IPS DF 6.9 (cell line): ENCODE measurements around the gene COMMD7.
"Not testable (repeated sequence)": the region's sequence is repeated elsewhere in the genome, so short reads cannot be mapped to it uniquely, and the experiment has no call there.

Experiments used
- DNase-seq: peaks from one replicate; pipeline ENCODE4 v3.0.0-alpha.2; 2013; ENCODE audit warnings: low read depth, low spot score
- H3K27ac ChIP-seq: one replicate; pipeline ENCODE4 v1.5.1; 2013; ENCODE audit warnings: low read length, control low read depth
- H3K27me3 ChIP-seq: 2 replicates; pipeline ENCODE4 v1.6.1; 2013; ENCODE audit warnings: mild to moderate bottlenecking, low read length; ENCODE audit not compliant: control insufficient read depth, insufficient read depth
- H3K36me3 ChIP-seq: 2 replicates; pipeline ENCODE4 v1.6.1; 2013; ENCODE audit warnings: low read length; ENCODE audit not compliant: control insufficient read depth, insufficient read depth
- H3K4me1 ChIP-seq: 2 replicates; pipeline ENCODE4 v1.6.1; 2013; ENCODE audit warnings: low read length; ENCODE audit not compliant: control insufficient read depth, insufficient read depth
- H3K4me3 ChIP-seq: 2 replicates; pipeline ENCODE4 v1.5.1; 2013; ENCODE audit warnings: mild to moderate bottlenecking, low read length
- H3K9me3 ChIP-seq: 2 replicates; pipeline ENCODE4 v1.6.1; 2013; ENCODE audit warnings: low read length, inconsistent platforms; ENCODE audit not compliant: control insufficient read depth, insufficient read depth
- WGBS: extraction: QIAGEN DNeasy Blood & Tissue Kit; methylation state at CpG from one replicate; pipeline ENCODE4 v1.1.7; 2013; ENCODE audit warnings: mixed read lengths, missing lambda C conversion rate; ENCODE audit not compliant: insufficient read length, insufficient coverage; 5-methylcytosine and 5-hydroxymethylcytosine counted together

The COMMD7 gene

DNA sequence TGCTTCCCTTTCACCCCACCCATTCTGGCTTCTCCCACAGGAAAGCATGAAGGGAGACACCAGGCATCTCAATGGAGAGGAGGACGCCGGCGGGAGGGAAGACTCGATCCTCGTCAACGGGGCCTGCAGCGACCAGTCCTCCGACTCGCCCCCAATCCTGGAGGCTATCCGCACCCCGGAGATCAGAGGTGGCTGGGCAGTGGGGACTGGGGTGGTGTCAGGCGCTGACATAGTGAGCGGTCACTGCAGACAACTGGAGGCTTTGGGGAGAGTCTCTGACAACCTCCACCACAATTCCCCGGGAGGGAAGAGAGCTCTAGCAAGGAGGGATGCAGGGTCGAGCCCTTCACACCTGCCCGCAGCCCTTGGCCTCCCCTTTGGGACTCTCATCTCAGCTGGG, 37.0 kb upstream of the COMMD7 start:
- H3K27ac ChIP-seq, result no peak overlapping the region
- H3K36me3 ChIP-seq, result peaks cover 61% of the 10 kb centered on the region
- H3K4me1 ChIP-seq, result peaks cover 10% of the 10 kb centered on the region
- no CpG with 5 or more reads among the region's 16 CpGs for WGBS
- H3K4me3 ChIP-seq, result no peak overlapping the region
- DNase-seq, result no peak
- H3K9me3 ChIP-seq, result no peaks in the 10 kb centered on the region
- H3K27me3 ChIP-seq, result no peaks in the 10 kb centered on the region

DNA sequence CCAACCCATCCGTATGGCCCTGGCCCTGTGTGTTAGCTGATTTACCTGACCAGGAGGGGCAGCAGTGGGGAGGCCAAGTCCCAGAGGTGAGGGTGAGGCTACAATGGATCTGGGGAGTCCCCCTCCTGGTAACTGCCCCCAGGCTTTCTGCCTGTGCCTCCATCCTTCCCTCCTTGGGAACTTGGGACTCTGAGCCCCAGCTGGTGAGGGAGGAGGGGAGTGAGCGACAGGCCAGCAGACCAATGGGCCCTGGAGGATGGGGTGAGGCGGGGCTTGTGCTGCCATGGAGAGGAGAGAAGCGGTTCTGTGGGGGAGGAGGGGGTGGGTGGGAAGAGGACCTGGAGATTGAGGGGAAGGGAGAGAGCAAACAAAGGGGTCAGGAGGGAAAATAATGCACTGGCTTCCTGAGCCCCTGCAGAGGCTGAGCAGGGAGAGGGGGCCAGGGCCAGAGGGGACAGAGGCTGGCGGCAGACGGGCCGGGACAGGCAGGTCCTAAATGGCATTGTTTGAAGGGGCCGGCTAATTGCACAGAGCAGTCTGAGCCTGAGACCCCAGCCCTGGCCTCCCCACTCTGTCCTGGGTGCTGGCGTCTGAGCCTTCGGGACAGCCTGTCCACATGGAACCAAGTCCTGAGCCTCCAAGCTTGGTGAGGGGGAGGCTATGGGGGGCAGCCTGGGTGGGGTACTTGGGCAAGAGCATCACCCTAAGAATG, 36.4 kb upstream of the COMMD7 start:
- Histone ChIP-seq H3K36me3 (peaks cover 57% of the 10 kb centered on the region), H3K27ac (no peak overlapping the region), H3K4me3 (no peak overlapping the region), H3K4me1 (peaks cover 10% of the 10 kb centered on the region), H3K9me3 (no peaks in the 10 kb centered on the region), H3K27me3 (no peaks in the 10 kb centered on the region)
- WGBS, result no CpG with 5 or more reads among the region's 10 CpGs
- no peak for DNase-seq

DNA sequence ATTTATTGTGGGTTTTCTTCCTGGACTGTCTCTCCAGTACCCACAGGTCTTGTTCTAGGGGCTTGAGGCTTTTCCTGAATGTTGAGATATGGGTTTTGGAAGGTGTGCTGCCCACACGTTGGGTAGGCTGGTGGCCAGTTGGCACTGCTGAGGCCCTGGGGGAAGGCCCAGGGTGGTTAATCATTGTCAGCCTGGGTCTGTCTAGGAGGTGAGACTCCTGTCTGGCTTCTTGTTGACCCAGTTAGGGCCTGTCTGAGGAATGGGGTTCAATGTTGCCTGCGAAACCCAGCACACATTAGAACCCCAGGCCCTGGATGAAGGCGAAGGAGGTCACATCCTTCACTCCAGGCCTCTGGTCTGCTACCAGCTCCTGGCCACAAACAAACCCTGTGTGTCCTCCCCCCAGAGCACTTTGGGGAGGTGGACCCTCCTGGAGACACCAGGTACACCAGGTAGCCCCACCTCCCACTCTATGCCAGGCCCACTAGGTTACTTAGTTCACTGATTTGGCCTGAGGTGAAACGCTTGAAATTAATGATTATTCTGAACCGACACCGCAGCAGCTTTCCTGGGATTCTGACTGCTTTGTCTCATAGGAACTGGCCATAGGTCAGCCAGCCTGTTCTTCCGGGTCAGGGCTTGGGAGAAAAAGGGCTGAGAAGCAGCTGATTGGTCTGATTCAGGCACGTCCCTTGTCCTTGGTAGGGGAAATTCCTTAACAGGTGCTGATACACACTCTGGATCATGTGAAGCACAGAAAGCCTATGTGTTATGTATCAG, 34.1 kb upstream of the COMMD7 start:
- no CpG with 5 or more reads among the region's 8 CpGs for WGBS
- Histone ChIP-seq H3K4me3 (no peak overlapping the region), H3K27me3 (no peaks in the 10 kb centered on the region), H3K9me3 (no peaks in the 10 kb centered on the region), H3K27ac (no peak overlapping the region), H3K4me1 (peaks cover 11% of the 10 kb centered on the region), H3K36me3 (peaks cover 52% of the 10 kb centered on the region)
- no peak for DNase-seq

GRCh38 chr20:32775336-32775991, 32.2 kb upstream of the COMMD7 start:
- DNase-seq, result no peak
- Histone ChIP-seq H3K4me3 (no peak overlapping the region), H3K27me3 (no peaks in the 10 kb centered on the region), H3K4me1 (peaks cover 8% of the 10 kb centered on the region), H3K27ac (no peak overlapping the region), H3K36me3 (peaks cover 40% of the 10 kb centered on the region), H3K9me3 (no peaks in the 10 kb centered on the region)
- no CpG with 5 or more reads among the region's 10 CpGs for WGBS

GRCh38 chr20:32773855-32774254, 30.6 kb upstream of the COMMD7 start:
- Histone ChIP-seq H3K27me3 (no peaks in the 10 kb centered on the region), H3K36me3 (peaks cover 33% of the 10 kb centered on the region), H3K27ac (no peak overlapping the region), H3K9me3 (no peaks in the 10 kb centered on the region), H3K4me3 (no peak overlapping the region), H3K4me1 (peaks cover 8% of the 10 kb centered on the region)
- DNase-seq, result no peak
- WGBS, result no CpG with 5 or more reads among the region's 8 CpGs

- Histone ChIP-seq H3K9me3 (no peaks in the 10 kb centered on the region), H3K4me3 (no peak overlapping the region), H3K4me1 (peaks cover 8% of the 10 kb centered on the region), H3K27ac (no peak overlapping the region), H3K27me3 (no peaks in the 10 kb centered on the region), H3K36me3 (peaks cover 31% of the 10 kb centered on the region)
- DNase-seq, result no peak
- no CpG with 5 or more reads among the region's 2 CpGs for WGBS
These were observed 30.0 kb upstream of the COMMD7 start for GRCh38 chr20:32773223-32773622.

DNA sequence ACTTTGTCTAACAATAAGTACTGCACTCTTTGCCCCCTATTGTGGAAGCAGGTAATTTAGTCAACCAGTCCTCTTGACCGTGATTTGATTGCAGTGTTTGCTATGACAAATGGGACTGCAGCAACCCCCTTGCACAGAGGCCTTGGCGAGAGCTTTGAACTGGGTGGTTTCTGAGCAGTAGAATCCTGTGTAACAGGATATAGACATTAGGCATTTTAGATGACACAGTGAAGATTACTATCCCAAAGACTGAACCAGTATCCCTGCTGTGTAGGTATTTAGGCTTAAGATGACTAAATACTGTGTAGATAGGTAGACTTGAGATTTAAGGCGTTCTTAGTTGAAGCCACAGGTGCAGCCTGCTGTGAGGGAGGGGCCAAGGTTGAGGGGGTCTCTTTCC, 28.8 kb upstream of the COMMD7 start:
- peaks cover 30% of the 10 kb centered on the region for H3K36me3 ChIP-seq
- no peak overlapping the region for H3K4me3 ChIP-seq
- peaks cover 5% of the 10 kb centered on the region for H3K4me1 ChIP-seq
- H3K9me3 ChIP-seq, result no peaks in the 10 kb centered on the region
- no peak for DNase-seq
- WGBS, result no CpG with 5 or more reads among the region's 3 CpGs
- H3K27ac ChIP-seq, result no peak overlapping the region
- no peaks in the 10 kb centered on the region for H3K27me3 ChIP-seq

GRCh38 chr20:32767418-32768198, 24.3 kb upstream of the COMMD7 start:
- Histone ChIP-seq H3K4me3 (no peak overlapping the region), H3K4me1 (peaks cover 3% of the 10 kb centered on the region; the same call in 1 of the 2 replicates), H3K36me3 (peaks cover 30% of the 10 kb centered on the region), H3K27ac (no peak overlapping the region), H3K27me3 (no peaks in the 10 kb centered on the region), H3K9me3 (no peaks in the 10 kb centered on the region)
- DNase-seq, result no peak
- no CpG with 5 or more reads among the region's 9 CpGs for WGBS

- H3K27ac ChIP-seq, H3K9me3 ChIP-seq, H3K27me3 ChIP-seq, DNase-seq, H3K4me1 ChIP-seq: not testable (repeated sequence)
- WGBS, result no CpG with 5 or more reads among the region's 17 CpGs
- Histone ChIP-seq H3K4me3 (peak overlapping the region; percentile 100; the same call in 1 of the 2 replicates), H3K36me3 (peaks cover 24% of the 10 kb centered on the region)
These were observed 22.1 kb upstream of the COMMD7 start for GRCh38 chr20:32765230-32765875.
